Measurements from ENCODE around the gene TTC29.

The TTC29 gene

GRCh38 chr4:146930673-146931072, 15.0 kb downstream of the TTC29 start:
- no peak for TF ChIP-seq GATA3 (IDR thresholded peaks at IDR 0.05; ENCODE audit: low read depth, low read length)
- no peak for TF ChIP-seq GATA2 (IDR thresholded peaks at IDR 0.05; ENCODE audit: low read depth, low read length)

DNA sequence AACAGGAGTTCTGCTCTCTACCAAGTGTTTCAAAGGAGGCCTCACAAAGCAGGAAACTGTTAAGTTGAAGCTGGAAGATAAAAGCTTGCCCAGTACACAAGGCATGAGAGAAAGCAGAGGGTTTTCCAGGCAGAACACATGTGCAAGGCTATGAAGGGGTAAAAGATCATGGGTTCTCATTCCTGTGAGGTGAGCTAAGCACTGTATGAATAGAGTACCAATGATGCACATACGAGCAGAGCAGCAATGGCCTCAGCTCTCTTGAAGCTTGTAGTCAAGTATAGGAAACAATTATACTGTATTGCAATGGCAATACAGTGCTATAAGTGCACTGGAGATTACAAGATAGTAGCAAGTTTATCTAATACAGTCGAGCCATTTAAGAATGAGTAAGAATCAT, 18.0 kb downstream of the TTC29 start:
- TF ChIP-seq GATA2 (IDR thresholded peaks at IDR 0.05; ENCODE audit: low read depth, low read length) (no peak), GATA3 (IDR thresholded peaks at IDR 0.05; ENCODE audit: low read depth, low read length) (no peak)

- no peak for TF ChIP-seq GATA3 (IDR thresholded peaks at IDR 0.05; ENCODE audit: low read depth, low read length)
- TF ChIP-seq GATA2 (IDR thresholded peaks at IDR 0.05; ENCODE audit: low read depth, low read length), result no peak
Observed at GRCh38 chr4:146916479-146917076, 29.1 kb downstream of the TTC29 start.

GRCh38 chr4:146915132-146915531, 30.5 kb downstream of the TTC29 start:
- no peak for TF ChIP-seq GATA3 (IDR thresholded peaks at IDR 0.05; ENCODE audit: low read depth, low read length)
- TF ChIP-seq GATA2 (IDR thresholded peaks at IDR 0.05; ENCODE audit: low read depth, low read length), result no peak

GRCh38 chr4:146900295-146900694, 45.4 kb downstream of the TTC29 start:
- TF ChIP-seq GATA3 (IDR thresholded peaks at IDR 0.05; ENCODE audit: low read depth, low read length), result no peak
- TF ChIP-seq GATA2 (IDR thresholded peaks at IDR 0.05; ENCODE audit: low read depth, low read length), result no peak

DNA sequence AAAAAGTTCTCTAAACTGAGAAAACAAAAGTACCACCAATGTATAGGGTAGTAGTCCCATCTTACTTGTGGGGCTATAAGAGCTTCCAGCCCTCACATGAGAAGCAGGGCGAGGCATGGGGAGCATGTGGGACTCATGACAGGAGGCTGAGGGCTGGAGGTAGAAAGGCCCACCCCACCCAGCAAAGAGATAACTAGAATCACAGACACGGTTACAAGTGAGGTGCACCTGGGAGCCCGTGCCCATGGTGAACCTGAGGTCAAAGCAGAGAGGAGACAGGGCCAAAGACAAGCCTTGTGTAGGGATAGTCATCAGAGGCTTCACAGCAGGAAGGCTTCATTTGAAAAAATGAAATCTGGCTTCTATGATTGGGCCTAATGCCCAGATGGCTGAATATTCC, 55.4 kb downstream of the TTC29 start:
- TF ChIP-seq GATA2 (IDR thresholded peaks at IDR 0.05; ENCODE audit: low read depth, low read length) (no peak), GATA3 (IDR thresholded peaks at IDR 0.05; ENCODE audit: low read depth, low read length) (no peak)

- TF ChIP-seq GATA2 (IDR thresholded peaks at IDR 0.05; ENCODE audit: low read depth, low read length), result no peak
- no peak for TF ChIP-seq GATA3 (IDR thresholded peaks at IDR 0.05; ENCODE audit: low read depth, low read length)
Observed at GRCh38 chr4:146883070-146883469, 62.6 kb downstream of the TTC29 start.

DNA sequence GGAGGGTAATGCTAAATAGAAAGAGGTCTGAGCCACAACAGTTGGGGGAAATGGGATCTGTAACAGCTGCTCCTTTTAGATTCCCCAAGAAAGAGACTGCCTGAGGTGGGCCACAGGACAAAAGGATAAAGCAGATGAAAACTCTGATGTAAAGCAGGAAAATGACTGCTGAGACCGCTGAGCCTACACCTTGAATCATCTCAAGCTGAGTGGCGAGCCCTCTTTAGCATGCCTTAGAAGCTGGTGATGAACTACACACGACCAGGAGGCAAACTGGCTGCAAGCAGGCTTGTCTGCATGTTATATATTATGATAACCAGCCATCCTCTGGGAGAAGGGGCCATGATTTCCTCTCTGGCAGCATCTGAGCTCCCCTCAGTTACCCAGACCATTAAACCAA, 88.4 kb downstream of the TTC29 start:
- TF ChIP-seq GATA2 (IDR thresholded peaks at IDR 0.05; ENCODE audit: low read depth, low read length) (no peak), GATA3 (IDR thresholded peaks at IDR 0.05; ENCODE audit: low read depth, low read length) (no peak)

GRCh38 chr4:146855761-146856160, 89.9 kb downstream of the TTC29 start:
- no peak for TF ChIP-seq GATA2 (IDR thresholded peaks at IDR 0.05; ENCODE audit: low read depth, low read length)
- TF ChIP-seq GATA3 (IDR thresholded peaks at IDR 0.05; ENCODE audit: low read depth, low read length), result no peak

DNA sequence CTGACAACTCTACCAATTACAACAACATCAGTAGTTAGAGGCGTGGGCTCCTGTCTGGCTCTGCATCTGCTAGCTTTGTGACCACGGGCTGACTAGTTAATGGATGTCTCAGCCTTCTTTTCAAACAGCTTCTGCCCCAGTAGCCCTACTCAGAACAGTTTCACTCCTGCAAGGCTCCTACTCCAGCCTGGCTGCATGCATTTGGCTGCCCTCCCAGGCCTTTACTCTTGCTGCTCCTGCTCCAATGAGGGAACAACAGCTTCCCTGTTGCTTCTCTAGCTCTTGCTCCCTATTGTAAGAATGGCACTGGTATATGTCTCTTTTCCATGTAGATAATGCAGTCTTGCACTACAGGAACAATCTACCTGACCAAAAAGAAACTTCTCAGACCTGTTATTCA, 93.3 kb downstream of the TTC29 start:
- no peak for TF ChIP-seq GATA2 (IDR thresholded peaks at IDR 0.05; ENCODE audit: low read depth, low read length)

DNA sequence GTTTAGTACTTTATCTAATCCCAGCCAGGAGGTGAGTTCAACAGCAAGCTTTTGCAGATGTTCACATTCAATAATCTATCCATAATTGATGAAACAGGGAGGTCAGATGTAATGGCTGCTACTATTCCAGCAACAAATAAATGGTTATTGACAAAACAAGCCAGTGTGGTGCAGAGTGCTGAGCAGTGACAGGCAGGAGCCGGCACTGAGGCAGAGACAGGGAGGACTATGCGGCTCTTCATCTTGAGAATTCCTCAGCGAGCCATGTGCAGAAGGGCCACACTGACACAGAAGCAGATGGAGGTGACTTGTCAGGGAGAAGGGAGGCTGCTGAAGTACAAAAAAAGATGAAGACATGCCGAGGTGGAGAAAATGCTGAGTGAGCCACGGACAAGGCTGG, 98.3 kb downstream of the TTC29 start:
- TF ChIP-seq GATA3 (IDR thresholded peaks at IDR 0.05; ENCODE audit: low read depth, low read length) (no peak), GATA2 (IDR thresholded peaks at IDR 0.05; ENCODE audit: low read depth, low read length) (no peak)

DNA sequence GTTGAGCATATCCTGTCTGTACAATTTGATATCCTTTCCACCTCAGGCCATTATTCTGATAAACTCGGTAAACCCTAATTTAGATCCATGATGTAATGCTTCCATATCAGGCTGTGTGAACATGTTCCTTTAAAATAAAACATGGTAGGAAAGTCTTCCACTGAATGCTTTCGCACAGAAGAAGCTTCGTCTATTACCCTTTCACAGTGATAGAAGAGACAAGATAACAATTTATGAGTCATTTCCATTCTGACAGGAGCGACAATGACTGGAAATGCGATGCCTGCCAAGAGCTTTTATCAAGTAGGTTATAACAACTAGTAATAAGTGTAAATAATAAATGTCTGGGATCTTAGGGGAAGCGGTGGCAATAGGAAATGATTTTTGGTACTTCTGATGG, 98.8 kb downstream of the TTC29 start:
- TF ChIP-seq GATA3 (IDR thresholded peaks at IDR 0.05; ENCODE audit: low read depth, low read length) (no peak), GATA2 (IDR thresholded peaks at IDR 0.05; ENCODE audit: low read depth, low read length) (no peak)

DNA sequence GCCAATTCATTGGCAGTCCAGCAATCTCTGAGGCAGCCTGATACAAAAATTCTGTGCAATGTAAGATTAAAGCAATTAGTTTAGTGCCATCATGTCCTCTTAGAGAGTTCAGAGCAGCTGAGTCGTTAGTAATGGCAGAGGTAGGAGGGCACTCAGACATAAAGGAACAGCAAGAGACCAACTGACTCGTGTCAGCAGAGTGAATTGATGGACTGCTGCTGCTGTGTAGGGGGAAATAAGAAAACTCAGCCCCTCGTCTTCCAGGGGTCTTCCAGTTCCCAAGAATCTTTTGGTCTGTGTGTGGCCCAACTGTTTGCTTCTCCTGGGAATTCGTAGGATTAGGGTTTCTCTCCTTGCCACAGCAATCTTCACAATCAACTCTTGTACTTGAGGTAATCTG, 100.9 kb downstream of the TTC29 start:
- TF ChIP-seq GATA2 (IDR thresholded peaks at IDR 0.05; ENCODE audit: low read depth, low read length) (no peak), GATA3 (IDR thresholded peaks at IDR 0.05; ENCODE audit: low read depth, low read length) (no peak)

GRCh38 chr4:146842876-146843275, 102.8 kb downstream of the TTC29 start:
- TF ChIP-seq GATA2 (IDR thresholded peaks at IDR 0.05; ENCODE audit: low read depth, low read length) (no peak), GATA3 (IDR thresholded peaks at IDR 0.05; ENCODE audit: low read depth, low read length) (no peak)

DNA sequence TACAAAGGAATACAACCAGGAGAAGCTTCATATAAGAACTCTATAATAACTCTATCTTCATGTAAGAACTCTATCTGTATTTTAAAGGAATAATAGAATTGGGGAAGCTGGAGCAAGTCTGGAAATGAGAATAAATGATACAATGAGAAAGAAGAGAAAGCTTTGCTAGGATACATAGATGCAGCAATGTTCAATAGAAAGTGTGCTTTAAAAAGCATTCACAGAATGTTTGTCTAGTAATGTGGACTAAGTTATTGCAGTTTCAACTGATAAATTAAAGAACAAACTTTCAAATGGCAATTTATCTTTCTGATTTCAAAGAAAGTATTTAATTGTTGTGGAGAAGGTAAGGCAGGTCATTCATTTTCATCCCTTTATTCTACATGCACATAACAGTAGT, 104.9 kb downstream of the TTC29 start:
- TF ChIP-seq GATA2 (IDR thresholded peaks at IDR 0.05; ENCODE audit: low read depth, low read length), result no peak
- TF ChIP-seq GATA3 (IDR thresholded peaks at IDR 0.05; ENCODE audit: low read depth, low read length), result no peak

DNA sequence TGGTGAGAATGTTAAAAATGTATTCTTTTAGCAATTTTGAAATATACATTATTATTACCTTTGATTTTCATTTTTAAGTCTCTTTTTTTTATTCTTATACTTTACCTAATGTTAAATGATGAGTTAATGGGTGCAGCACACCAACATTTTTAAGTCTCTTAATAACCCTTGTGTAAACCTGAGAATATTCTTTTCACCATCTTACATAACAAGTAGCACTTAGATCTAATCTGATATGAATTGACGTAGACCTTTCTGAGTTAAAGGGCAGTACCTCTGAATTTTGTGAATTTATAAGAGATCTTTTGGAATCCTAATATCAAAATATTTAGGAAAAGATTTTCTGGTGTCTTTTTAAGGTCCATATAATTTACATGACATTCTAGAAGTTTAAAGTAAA, 110.6 kb downstream of the TTC29 start:
- TF ChIP-seq GATA3 (IDR thresholded peaks at IDR 0.05; ENCODE audit: low read depth, low read length) (no peak), GATA2 (IDR thresholded peaks at IDR 0.05; ENCODE audit: low read depth, low read length) (no peak)

Measured in SH-SY5Y (cell line).